IMR-90 (cell line): ENCODE data around the gene PTPRN2. TPM values are rescaled to one million over a fixed set of nuclear protein-coding genes. Genes with fewer than 3 reads are reported as not detected.

ENCODE experiments used
- ATAC-seq: fragments of 200-7000 bp; cut with Tn5 transposase; 2 replicates; pipeline ENCODE4 v1.9.1; 2020; ENCODE audit warnings: low read depth, mild to moderate bottlenecking, moderate library complexity
- BruUV-seq: library from RNA; stranded (reverse); fragments of 400-500 nt; replicated peaks from 2 replicates; lab custom pipeline; 2021; lab: Mats Ljungman, UMichigan
- CTCF ChIA-PET: fragments of 300-600 bp; formaldehyde crosslinking; extraction: SDS; loops from one replicate; lab custom pipeline; 2021; ENCODE audit warnings: antibody characterized with exemption; lab: Yijun Ruan, JAX
- POLR2A ChIA-PET: fragments of 300-600 bp; sonication (Branson Sonifier 250); formaldehyde crosslinking; loops from one replicate; lab custom pipeline; 2022; ENCODE audit warnings: antibody characterized with exemption; ENCODE audit not compliant: unreplicated experiment; lab: Charles Lee
- DNase-seq: peaks from one replicate; pipeline ENCODE4 v3.0.0; 2013
- H2AFZ ChIP-seq: replicated peaks from 2 replicates; pipeline ENCODE3; 2013; ENCODE audit warnings: low read length, mild to moderate bottlenecking; ENCODE audit not compliant: poor library complexity
- H2AK5ac ChIP-seq: 2 replicates; pipeline ENCODE4 v1.6.1; 2013; ENCODE audit warnings: low read depth, low read length, inconsistent platforms
- H2AK9ac ChIP-seq: replicated peaks from 2 replicates; pipeline ENCODE3; 2013; ENCODE audit warnings: mild to moderate bottlenecking, low read depth, low read length, moderate library complexity; ENCODE audit not compliant: poor library complexity
- H2BK120ac ChIP-seq: 2 replicates; pipeline ENCODE4 v1.6.1; 2013; ENCODE audit warnings: low read depth, low read length, inconsistent platforms
- H2BK15ac ChIP-seq: 3 replicates; pipeline ENCODE4 v1.6.1; 2013; ENCODE audit warnings: low read depth, low read length, inconsistent platforms
- H2BK20ac ChIP-seq: 2 replicates; pipeline ENCODE4 v1.6.1; 2013; ENCODE audit warnings: low read depth, mild to moderate bottlenecking, inconsistent platforms, low read length, moderate library complexity
- H2BK5ac ChIP-seq: 2 replicates; pipeline ENCODE4 v1.6.1; 2013; ENCODE audit warnings: mild to moderate bottlenecking, low read depth, low read length, inconsistent platforms; ENCODE audit not compliant: poor library complexity, severe bottlenecking
- H3K14ac ChIP-seq: replicated peaks from 2 replicates; pipeline ENCODE4 v1.6.1; 2013; ENCODE audit warnings: low read depth, low read length, inconsistent platforms
- H3K18ac ChIP-seq: 2 replicates; pipeline ENCODE4 v1.6.1; 2013; ENCODE audit warnings: low read depth, low read length, control low read depth
- H3K23ac ChIP-seq: 2 replicates; pipeline ENCODE4 v1.6.1; 2013; ENCODE audit warnings: low read depth, low read length, inconsistent platforms
- H3K27ac ChIP-seq: 2 replicates; pipeline ENCODE4 v1.5.1; 2013; ENCODE audit warnings: mild to moderate bottlenecking, control low read depth, low read length; ENCODE audit not compliant: insufficient read depth
- H3K27me3 ChIP-seq: 2 replicates; pipeline ENCODE4 v1.6.1; 2013; ENCODE audit warnings: low read length; ENCODE audit not compliant: control insufficient read depth, insufficient read depth
- H3K36me3 ChIP-seq: 2 replicates; pipeline ENCODE4 v1.6.1; 2013; ENCODE audit warnings: low read length, mixed read lengths; ENCODE audit not compliant: control insufficient read depth, insufficient read depth
- H3K4ac ChIP-seq: 2 replicates; pipeline ENCODE4 v1.6.1; 2013; ENCODE audit warnings: low read depth, low read length, inconsistent platforms
- H3K4me1 ChIP-seq: 2 replicates; pipeline ENCODE4 v1.6.1; 2013; ENCODE audit warnings: low read length, mixed read lengths; ENCODE audit not compliant: control insufficient read depth, insufficient read depth
- H3K4me2 ChIP-seq: 2 replicates; pipeline ENCODE4 v1.6.1; 2013; ENCODE audit warnings: low read depth, mild to moderate bottlenecking, control low read depth, low read length, moderate library complexity
- H3K4me3 ChIP-seq: 2 replicates; pipeline ENCODE4 v1.5.1; 2013; ENCODE audit warnings: low read depth, mild to moderate bottlenecking, control low read depth, low read length, moderate library complexity; ENCODE audit not compliant: insufficient read depth
- H3K56ac ChIP-seq: 2 replicates; pipeline ENCODE4 v1.6.1; 2013; ENCODE audit warnings: low read length, inconsistent platforms; ENCODE audit not compliant: insufficient read depth; ENCODE audit errors: extremely low read depth
- H3K79me1 ChIP-seq, 2 experiments: 2 replicates each; pipeline ENCODE4 v1.6.1; 2013; ENCODE audit warnings: low read length in 2 of 2, inconsistent platforms in 1 of 2, low read depth in 1 of 2
- H3K9ac ChIP-seq: 2 replicates; pipeline ENCODE4 v1.6.1; 2013; ENCODE audit warnings: low read depth, low read length, control low read depth
- H3K9me1 ChIP-seq: 2 replicates; pipeline ENCODE4 v1.6.1; 2013; ENCODE audit warnings: low read length, inconsistent platforms; ENCODE audit not compliant: insufficient read depth
- H3K9me3 ChIP-seq: 2 replicates; pipeline ENCODE4 v1.6.1; 2013; ENCODE audit warnings: low read length; ENCODE audit not compliant: control insufficient read depth, insufficient read depth
- H4K20me1 ChIP-seq: 2 replicates; pipeline ENCODE4 v1.6.1; 2013; ENCODE audit warnings: low read length, inconsistent platforms; ENCODE audit not compliant: insufficient read depth
- H4K5ac ChIP-seq: 2 replicates; pipeline ENCODE4 v1.6.1; 2013; ENCODE audit warnings: mild to moderate bottlenecking, low read depth, low read length, control low read depth
- H4K8ac ChIP-seq, 2 experiments: 2 replicates each; pipeline ENCODE4 v1.6.1; 2013; ENCODE audit warnings: low read depth in 2 of 2, low read length in 2 of 2, control low read depth in 1 of 2, inconsistent platforms in 1 of 2
- H4K91ac ChIP-seq: 2 replicates; pipeline ENCODE4 v1.6.1; 2013; ENCODE audit warnings: low read depth, low read length, inconsistent platforms; ENCODE audit not compliant: insufficient read depth
- BHLHE40 ChIP-seq: fragments of 150-350 bp; IDR thresholded peaks from 2 replicates; pipeline ENCODE4 v1.6.1; 2016; ENCODE audit warnings: mild to moderate bottlenecking, low read depth, low read length
- CTCF ChIP-seq: conservative IDR thresholded peaks from 2 replicates; pipeline ENCODE4 v1.5.1; 2012; ENCODE audit warnings: mild to moderate bottlenecking, low read depth, low read length, improper control_type of control experiment
- MAFK ChIP-seq: IDR thresholded peaks from 2 replicates; pipeline ENCODE4 v1.6.1; 2012; ENCODE audit warnings: low read depth, low read length, improper control_type of control experiment
- MAZ ChIP-seq: IDR thresholded peaks from 2 replicates; pipeline ENCODE4 v1.6.1; 2012; ENCODE audit warnings: low read depth, mild to moderate bottlenecking, low read length, improper control_type of control experiment, moderate library complexity, borderline replicate concordance
- MXI1 ChIP-seq: IDR thresholded peaks from 2 replicates; pipeline ENCODE4 v1.6.1; 2012; ENCODE audit warnings: low read depth, mild to moderate bottlenecking, low read length, moderate library complexity, borderline replicate concordance
- NFE2L2 ChIP-seq: fragments of 150-350 bp; IDR thresholded peaks from 2 replicates; pipeline ENCODE4 v1.6.1; 2016; ENCODE audit warnings: low read depth, mild to moderate bottlenecking, low read length
- RAD21 ChIP-seq: IDR thresholded peaks from 2 replicates; pipeline ENCODE4 v1.6.1; 2012; ENCODE audit warnings: low read length, improper control_type of control experiment
- WGBS, 2 experiments: methylation state at CpG; one replicate each; pipeline versions ENCODE4 v1.1.5 to v1.1.7; 2013; ENCODE audit warnings: missing lambda C conversion rate in 2 of 2; ENCODE audit not compliant: insufficient read length in 1 of 2; ENCODE audit errors: extremely low coverage in 2 of 2; 5-methylcytosine and 5-hydroxymethylcytosine counted together
- dilution Hi-C: fragments of 300-500 bp; cut with HindIII; formaldehyde crosslinking; loops from one replicate; pipeline ENCODE4 v1.14.3; 2018; ENCODE audit warnings: low sequenced_read_pairs; ENCODE audit not compliant: unreplicated experiment
- in situ Hi-C: fragments of 300-500 bp; cut with MboI; formaldehyde crosslinking; loops from 3 replicates; pipeline ENCODE4 v1.14.3; 2019; ENCODE audit warnings: low sequenced_read_pairs, inconsistent platforms, mixed read lengths
- intact Hi-C: fragments of 100-400 bp; cut with micrococcal nuclease; formaldehyde crosslinking; loops from 2 replicates; pipeline ENCODE4 v1.10.0; 2022
- polyA plus RNA-seq, 3 experiments: library from polyadenylated mRNA; depleted of rRNA; stranded (reverse); fragments of >200 nt; gene quantifications; 2 replicates each; pipeline ENCODE4 v1.2.3, GENCODE V29; 2012; ENCODE audit warnings: low replicate concordance in 1 of 3
- total RNA-seq: library from RNA; depleted of rRNA; stranded (reverse); fragments of >200 nt; gene quantifications from 2 replicates; pipeline ENCODE4 v1.2.3, GENCODE V29; 2012

Gene PTPRN2
- total and polyA plus RNA-seq, 2 of the 4 experiments (the other 2 are of a cell fraction), result 0.03 TPM; not detected in 1

GRCh38 chr7:158502068-158502750, 85.4 kb downstream of the PTPRN2 start:
- dilution Hi-C loops (no loop called here), intact Hi-C loops (no loop called here), in situ Hi-C loops (no loop called here)
- no peak overlapping the region for H2BK20ac ChIP-seq
- WGBS, 2 experiments, result 39% methylated on average over 3 of the region's 11 CpGs; no CpG with 5 or more reads in 1 of the 2 experiments
- H3K4ac ChIP-seq, result no peak overlapping the region
- no peak overlapping the region for H4K5ac ChIP-seq
- TF ChIP-seq NFE2L2 (no peak), MAZ (no peak), MXI1 (no peak), CTCF (no peak), MAFK (no peak), RAD21 (no peak), BHLHE40 (no peak)
- H2BK5ac ChIP-seq, result no peak overlapping the region
- no peak overlapping the region for H3K4me2 ChIP-seq
- no peak for DNase-seq
- H2AK5ac ChIP-seq, result no peak overlapping the region
- BruUV-seq, result no TSS peak
- no peak overlapping the region for H3K9ac ChIP-seq
- no peak overlapping the region for H3K4me3 ChIP-seq
- POLR2A ChIA-PET, result no interaction called here
- CTCF ChIA-PET, result no interaction called here
- H3K23ac ChIP-seq, result no peak overlapping the region
- no peak overlapping the region for H2AFZ ChIP-seq
- H3K4me1 ChIP-seq, result no peaks in the 10 kb centered on the region
- H4K20me1 ChIP-seq, result no peaks in the 10 kb centered on the region
- ATAC-seq, result no peak
- no peak overlapping the region for H2AK9ac ChIP-seq
- no peak overlapping the region for H3K18ac ChIP-seq
- H3K27ac ChIP-seq, result no peak overlapping the region
- no peak overlapping the region for H2BK120ac ChIP-seq
- H3K79me1 ChIP-seq, result no peaks in the 10 kb centered on the region
- peaks cover 45% of the 10 kb centered on the region for H3K9me3 ChIP-seq
- H3K36me3 ChIP-seq, result no peaks in the 10 kb centered on the region
- no peak overlapping the region for H3K14ac ChIP-seq
- no peak overlapping the region for H4K91ac ChIP-seq
- no peak overlapping the region for H2BK15ac ChIP-seq
- no peak overlapping the region for H4K8ac ChIP-seq
- no peaks in the 10 kb centered on the region for H3K9me1 ChIP-seq
- H3K27me3 ChIP-seq, result no peaks in the 10 kb centered on the region
- no peak overlapping the region for H3K56ac ChIP-seq
